AG20443 (cell line): ENCODE data around the gene PDE8B.

Source experiments
- DNase-seq: peaks from one replicate; pipeline ENCODE4 v3.0.0; 2012; ENCODE audit warnings: low spot score, mixed read lengths

The PDE8B gene

GRCh38 chr5:77400645-77401044 is 190.2 kb downstream of the PDE8B start:
- DNase-seq, result peak; percentile 64

GRCh38 chr5:77402796-77403195 is 192.3 kb downstream of the PDE8B start:
- DNase-seq, result no peak

GRCh38 chr5:77407152-77407551 is 196.7 kb downstream of the PDE8B start:
- no peak for DNase-seq

- no peak for DNase-seq
These were observed 199.6 kb downstream of the PDE8B start for GRCh38 chr5:77409870-77410621.

- DNase-seq, result no peak
These were observed 202.6 kb downstream of the PDE8B start for GRCh38 chr5:77413049-77413448.

- DNase-seq, result no peak
These were observed 207.7 kb downstream of the PDE8B start for GRCh38 chr5:77418162-77418561.

GRCh38 chr5:77418601-77419581 is 208.4 kb downstream of the PDE8B start:
- no peak for DNase-seq

GRCh38 chr5:77419644-77420582 is 209.4 kb downstream of the PDE8B start:
- no peak for DNase-seq

GRCh38 chr5:77420940-77421339 is 210.5 kb downstream of the PDE8B start:
- DNase-seq, result no peak

- no peak for DNase-seq
These were observed 212.7 kb downstream of the PDE8B start for GRCh38 chr5:77423022-77423750.

GRCh38 chr5:77424921-77425320 is 214.4 kb downstream of the PDE8B start:
- DNase-seq, result no peak

GRCh38 chr5:77425420-77425819 is 214.9 kb downstream of the PDE8B start:
- DNase-seq, result no peak

GRCh38 chr5:77425998-77426659 is 215.6 kb downstream of the PDE8B start:
- no peak for DNase-seq

- peak; percentile 44 for DNase-seq
These were observed 216.2 kb downstream of the PDE8B start for GRCh38 chr5:77426670-77427069.

- DNase-seq, result peak; percentile 33
These were observed 217.5 kb downstream of the PDE8B start for GRCh38 chr5:77427998-77428397.

GRCh38 chr5:77428526-77428925 is 218.0 kb downstream of the PDE8B start:
- no peak for DNase-seq

GRCh38 chr5:77430726-77431125 is 220.2 kb downstream of the PDE8B start:
- DNase-seq, result no peak

- DNase-seq, result no peak
These were observed 220.8 kb downstream of the PDE8B start for GRCh38 chr5:77431286-77431685.

GRCh38 chr5:77431719-77432118 is 221.2 kb downstream of the PDE8B start:
- DNase-seq, result no peak

- no peak for DNase-seq
These were observed 226.7 kb downstream of the PDE8B start for GRCh38 chr5:77437194-77437593.

GRCh38 chr5:77438071-77438470 is 227.6 kb downstream of the PDE8B start:
- no peak for DNase-seq
